Left lung (tissue), 10 donors: Measurements from ENCODE around the gene ERBB4. TPM values are rescaled to one million over a fixed set of nuclear protein-coding genes. Genes with fewer than 3 reads are reported as not detected.

Experiments used
- ATAC-seq: fragments of 200-7000 bp; cut with Tn5 transposase; one replicate; pipeline ENCODE4 v1.9.1; 2020; ENCODE audit warnings: moderate library complexity
- DNase-seq, 4 donors: peaks; one replicate each; pipeline ENCODE4 v3.0.0-alpha.2; 2013 to 2020
- H3K27ac ChIP-seq, 2 donors: fragments of 200-600 bp; sonication (generic) in 1 of 2; one replicate each; pipeline versions ENCODE4 v1.5.0 to v1.8.0; 2020 to 2021
- H3K27me3 ChIP-seq, 2 donors: fragments of 200-600 bp; sonication (generic) in 1 of 2; one replicate each; pipeline versions ENCODE4 v1.5.0 to v1.8.0; 2020 to 2021
- H3K36me3 ChIP-seq, 2 donors: fragments of 200-600 bp; sonication (generic) in 1 of 2; one replicate each; pipeline versions ENCODE4 v1.5.0 to v1.8.0; 2020 to 2021
- H3K4me1 ChIP-seq, 2 donors: fragments of 200-600 bp; one replicate each; pipeline ENCODE4 v1.8.0; 2021
- H3K4me3 ChIP-seq, 2 donors: fragments of 200-600 bp; sonication (generic) in 1 of 2; one replicate each; pipeline versions ENCODE4 v1.5.0 to v1.8.0; 2020 to 2021; ENCODE audit warnings: mild to moderate bottlenecking in 1 of 2
- H3K9me3 ChIP-seq, 2 donors: fragments of 200-600 bp; sonication (generic) in 1 of 2; one replicate each; pipeline versions ENCODE4 v1.5.0 to v1.8.0; 2020 to 2021
- intact Hi-C, 2 donors: fragments of 100-400 bp; cut with DNase I; formaldehyde crosslinking; loops; one replicate each; pipeline versions ENCODE4 v1.11.2 to v1.14.2; 2022
- polyA plus RNA-seq, 6 donors: library from polyadenylated mRNA; unstranded; fragments of 120-200 nt; gene quantifications; one replicate each; pipeline ENCODE4 v1.2.1, GENCODE V29; 2013; ENCODE audit not compliant: insufficient read length in 6 of 6
- total RNA-seq, 2 donors: library from RNA; stranded (reverse); fragmentation: NEBNext Ultra II Directional; extraction: Animal tissue kit (Norgen Biotek cat#: 25700); gene quantifications; one replicate each; pipeline ENCODE4 v1.2.1, GENCODE V29; 2021
- TF ChIP-seq, protein P1 (sequence below), 2 donors: fragments of 200-600 bp; sonication (generic) in 1 of 2; IDR thresholded peaks; one replicate each; pipeline versions ENCODE4 v1.5.0 to v1.8.0; 2021; ENCODE audit warnings: antibody characterized with exemption in 2 of 2
- donor health status: DM: no; HTN: yes; CAD: no.
- donor health status: DM: no; HTN: no; CAD: no.

ERBB4 gene
- total and polyA plus RNA-seq, 8 donors: 0.89 to 16.0 (median 1.4) TPM

DNA sequence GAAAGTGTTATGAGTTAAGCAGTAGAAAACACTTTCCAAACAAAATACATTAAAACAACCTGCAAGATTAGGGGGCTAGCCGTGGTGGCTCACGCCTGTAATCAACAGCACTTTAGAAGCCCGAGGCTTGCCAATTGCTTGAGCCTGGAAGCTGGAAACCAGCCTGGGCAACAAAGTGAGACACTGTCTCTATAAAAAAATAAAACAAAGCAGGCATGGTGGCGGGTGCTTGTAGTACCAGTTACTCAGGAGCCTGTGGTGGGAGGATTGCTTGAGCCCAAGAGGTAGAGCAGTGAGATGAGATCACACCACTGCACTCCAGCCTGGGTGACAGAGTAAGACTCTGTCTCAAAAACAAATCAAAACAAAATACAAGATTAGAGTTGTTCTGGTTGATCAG lies 208.3 kb downstream of the ERBB4 start:
- intact Hi-C loops: no loop called here
- Histone ChIP-seq H3K4me3 (no peak overlapping the region), H3K9me3 (no peaks in the 10 kb centered on the region), H3K27ac (no peak overlapping the region), H3K27me3 (no peaks in the 10 kb centered on the region), H3K4me1 (peaks cover 0 to 6% of the 10 kb centered on the region in 2 donors), H3K36me3 (no peaks in the 10 kb centered on the region)
- ATAC-seq (peak; percentile 55), DNase-seq (peak in 2 of 4 donors; percentile 9 to 32)
- TF ChIP-seq, protein P1, sequence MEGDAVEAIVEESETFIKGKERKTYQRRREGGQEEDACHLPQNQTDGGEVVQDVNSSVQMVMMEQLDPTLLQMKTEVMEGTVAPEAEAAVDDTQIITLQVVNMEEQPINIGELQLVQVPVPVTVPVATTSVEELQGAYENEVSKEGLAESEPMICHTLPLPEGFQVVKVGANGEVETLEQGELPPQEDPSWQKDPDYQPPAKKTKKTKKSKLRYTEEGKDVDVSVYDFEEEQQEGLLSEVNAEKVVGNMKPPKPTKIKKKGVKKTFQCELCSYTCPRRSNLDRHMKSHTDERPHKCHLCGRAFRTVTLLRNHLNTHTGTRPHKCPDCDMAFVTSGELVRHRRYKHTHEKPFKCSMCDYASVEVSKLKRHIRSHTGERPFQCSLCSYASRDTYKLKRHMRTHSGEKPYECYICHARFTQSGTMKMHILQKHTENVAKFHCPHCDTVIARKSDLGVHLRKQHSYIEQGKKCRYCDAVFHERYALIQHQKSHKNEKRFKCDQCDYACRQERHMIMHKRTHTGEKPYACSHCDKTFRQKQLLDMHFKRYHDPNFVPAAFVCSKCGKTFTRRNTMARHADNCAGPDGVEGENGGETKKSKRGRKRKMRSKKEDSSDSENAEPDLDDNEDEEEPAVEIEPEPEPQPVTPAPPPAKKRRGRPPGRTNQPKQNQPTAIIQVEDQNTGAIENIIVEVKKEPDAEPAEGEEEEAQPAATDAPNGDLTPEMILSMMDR (IDR thresholded peaks at IDR 0.05): no peak

DNA sequence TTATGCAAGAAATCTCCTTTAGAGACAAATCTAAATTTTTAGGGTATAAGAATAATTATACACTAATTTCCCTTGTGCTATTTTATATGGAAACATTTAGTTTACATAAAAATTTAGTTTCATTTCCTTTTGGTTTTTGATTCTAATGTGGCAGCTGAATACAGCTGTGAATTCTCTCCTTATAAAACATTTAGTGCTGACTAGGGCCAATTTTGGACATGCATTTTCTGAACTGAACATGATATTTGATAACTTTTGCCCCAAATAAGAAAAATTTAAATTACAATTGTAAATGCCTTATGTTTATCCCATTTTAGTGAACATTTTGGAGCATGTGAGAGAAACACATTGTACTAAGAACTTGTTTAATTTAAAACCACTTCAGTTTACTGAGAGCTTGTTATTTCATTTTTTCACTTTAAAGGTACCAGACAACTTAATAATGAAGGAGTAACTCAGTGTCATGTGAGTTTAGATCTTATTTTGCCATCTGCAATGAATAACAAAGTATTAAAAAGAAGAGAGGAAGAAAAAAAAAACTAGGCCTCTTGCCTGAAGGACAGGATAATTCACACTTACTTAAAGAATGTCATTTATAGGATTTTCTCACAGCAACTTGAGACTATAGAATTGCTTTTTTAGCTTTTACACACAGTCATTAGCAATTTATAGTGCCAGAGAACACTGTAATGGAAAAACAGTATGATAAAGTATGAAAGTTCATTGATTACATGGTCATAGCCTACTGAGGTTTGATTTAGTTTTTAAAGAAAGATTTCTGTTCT lies 209.7 kb downstream of the ERBB4 start:
- Histone ChIP-seq H3K36me3 (no peaks in the 10 kb centered on the region), H3K4me1 (peaks cover 0 to 6% of the 10 kb centered on the region in 2 donors), H3K27ac (no peak overlapping the region), H3K9me3 (no peaks in the 10 kb centered on the region), H3K27me3 (no peaks in the 10 kb centered on the region), H3K4me3 (no peak overlapping the region)
- ATAC-seq: peak; percentile 25
- intact Hi-C loops: no loop called here
- TF ChIP-seq, protein P1 (IDR thresholded peaks at IDR 0.05): no peak
- peak in 1 of 4 donors; percentile 25 for DNase-seq

DNA sequence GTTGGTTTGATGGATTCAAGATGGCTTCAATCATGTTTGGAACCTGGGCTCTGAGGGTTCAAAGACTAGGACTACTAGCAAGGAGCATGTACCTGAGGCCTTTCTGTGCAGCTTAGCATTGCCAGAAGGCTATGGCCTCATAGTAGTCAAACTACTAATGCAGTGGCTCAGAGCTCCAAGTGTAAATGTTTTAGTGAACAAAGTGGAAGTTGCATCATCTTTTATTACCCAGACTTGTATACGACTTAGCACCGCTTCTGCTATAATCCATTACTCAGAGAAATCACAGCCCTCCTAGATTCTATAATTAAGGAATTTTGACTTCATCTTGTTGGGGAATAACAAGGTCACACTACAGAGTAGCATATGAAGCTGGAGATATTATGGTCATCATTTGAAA lies 210.5 kb downstream of the ERBB4 start:
- no peaks in the 10 kb centered on the region for H3K27me3 ChIP-seq
- no peaks in the 10 kb centered on the region for H3K36me3 ChIP-seq
- intact Hi-C loops: no loop called here
- ATAC-seq (peak; percentile 65), DNase-seq (no peak)
- no peaks in the 10 kb centered on the region for H3K9me3 ChIP-seq
- no peak overlapping the region for H3K4me3 ChIP-seq
- H3K4me1 ChIP-seq: peaks cover 0 to 6% of the 10 kb centered on the region in 2 donors
- H3K27ac ChIP-seq: no peak overlapping the region
- TF ChIP-seq, protein P1 (IDR thresholded peaks at IDR 0.05): no peak

DNA sequence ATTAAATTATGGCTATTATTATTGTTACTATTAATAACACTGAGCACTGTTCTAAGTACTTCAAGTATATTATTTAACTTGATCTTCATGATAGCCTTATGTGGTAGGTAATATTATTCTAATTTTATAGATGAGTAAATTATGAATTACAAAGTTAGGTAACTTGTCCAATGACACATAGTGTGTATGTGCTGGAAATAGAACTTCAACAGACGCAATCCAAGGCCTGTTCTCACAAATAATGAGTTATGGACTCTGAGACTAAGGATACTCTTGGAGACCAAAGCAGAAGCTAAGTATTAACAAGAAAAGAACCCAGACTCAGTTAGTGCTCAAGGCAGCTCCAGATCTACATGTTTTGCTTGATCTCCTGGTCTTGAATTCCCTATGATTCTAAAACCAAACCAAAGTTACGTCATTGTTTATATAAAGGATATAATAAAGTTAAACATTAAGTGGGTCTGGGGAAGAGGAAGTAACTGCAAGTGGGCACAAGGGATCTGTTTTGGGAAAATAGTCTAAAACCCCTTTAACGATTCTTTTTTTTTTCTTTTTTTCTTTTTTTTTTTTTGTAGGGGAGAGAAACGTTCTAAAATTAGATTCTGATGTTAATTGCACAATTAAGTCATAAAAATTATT lies 211.3 kb downstream of the ERBB4 start:
- H3K4me3 ChIP-seq: no peak overlapping the region
- no peaks in the 10 kb centered on the region for H3K9me3 ChIP-seq
- no peaks in the 10 kb centered on the region for H3K36me3 ChIP-seq
- TF ChIP-seq, protein P1 (IDR thresholded peaks at IDR 0.05): no peak
- H3K27me3 ChIP-seq: no peaks in the 10 kb centered on the region
- intact Hi-C loops: no loop called here
- H3K27ac ChIP-seq: no peak overlapping the region
- DNase-seq (no peak), ATAC-seq (peak; percentile 34)
- peaks cover 0 to 6% of the 10 kb centered on the region in 2 donors for H3K4me1 ChIP-seq

DNA sequence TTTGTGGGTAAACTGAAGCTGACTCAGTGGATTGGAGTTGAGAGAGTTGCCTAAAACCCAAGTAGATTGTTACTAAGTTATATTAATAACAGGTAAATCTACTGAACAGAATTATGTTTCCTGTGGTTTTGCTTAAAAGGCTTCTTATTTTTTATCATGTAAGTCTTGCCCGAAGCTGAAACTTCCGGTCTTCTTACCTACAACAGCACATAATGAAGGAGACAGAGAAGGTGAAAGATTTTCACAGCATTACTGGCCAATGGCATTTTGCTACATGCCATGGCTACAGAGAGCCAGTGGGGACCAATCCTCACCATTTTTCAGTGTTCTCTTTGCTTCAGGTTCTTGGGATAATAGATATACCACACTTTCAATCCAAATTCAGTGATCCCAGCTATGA lies 220.0 kb downstream of the ERBB4 start:
- TF ChIP-seq, protein P1 (IDR thresholded peaks at IDR 0.05): no peak
- DNase-seq: no peak
- no peak overlapping the region for H3K27ac ChIP-seq
- H3K4me3 ChIP-seq: no peak overlapping the region
- no peaks in the 10 kb centered on the region for H3K4me1 ChIP-seq
- ATAC-seq: no peak
- H3K36me3 ChIP-seq: no peaks in the 10 kb centered on the region
- H3K9me3 ChIP-seq: no peaks in the 10 kb centered on the region
- H3K27me3 ChIP-seq: no peaks in the 10 kb centered on the region
- intact Hi-C loops: no loop called here
